ENCODE data around the gene C6orf15.

The C6orf15 gene

DNA sequence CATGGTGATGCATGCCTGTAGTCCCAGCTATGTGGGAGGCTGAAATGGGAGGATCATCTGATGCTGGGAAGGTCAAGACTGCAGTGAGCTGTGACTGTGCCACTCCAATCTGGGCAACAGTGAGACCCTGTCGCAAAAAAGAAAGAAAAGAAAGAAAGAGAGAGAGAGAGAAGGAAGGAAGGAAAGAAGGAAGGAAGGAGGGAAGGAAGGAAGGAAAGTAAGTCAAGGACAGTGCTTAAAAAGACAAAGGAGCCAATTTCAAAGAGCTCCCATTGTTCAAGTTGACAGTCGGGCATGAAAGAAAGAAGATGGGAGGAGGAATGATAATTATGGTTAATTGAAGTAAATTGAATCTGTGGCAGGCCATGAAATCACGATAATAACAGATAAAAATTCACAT, 16.2 kb downstream of the C6orf15 start:
- Histone ChIP-seq H2AFZ (ENCODE audit: low read length) (no peak overlapping the region), H3K4me2 (ENCODE audit: low read depth, low read length) (no peak overlapping the region), H3K9ac (ENCODE audit: low read length) (no peak overlapping the region), H3K9me2 (replicated peaks; ENCODE audit: insufficient read depth, low read length) (no peaks in the 10 kb centered on the region), H3K27ac (ENCODE audit: low read length) (no peak overlapping the region), H3K36me3 (replicated peaks; ENCODE audit: insufficient read depth, low read length) (no peaks in the 10 kb centered on the region), H3K27me3 (replicated peaks; ENCODE audit: insufficient read depth, low read length) (no peaks in the 10 kb centered on the region), H3F3A (ENCODE audit: insufficient read depth, low read length) (peaks cover 3% of the 10 kb centered on the region; the same call in 1 of the 2 replicates), H3K4me1 (ENCODE audit: low read length) (peaks cover 13% of the 10 kb centered on the region), H4K20me1 (ENCODE audit: insufficient read depth, low read length) (no peaks in the 10 kb centered on the region), H3K9me3 (replicated peaks; ENCODE audit: insufficient read depth, low read length) (no peaks in the 10 kb centered on the region), H3K79me2 (ENCODE audit: low read length) (no peaks in the 10 kb centered on the region), H3K4me3 (ENCODE audit: low read length) (no peak overlapping the region)
- no peak for DNase-seq
- no peak for TF ChIP-seq CTCF (IDR thresholded peaks at IDR 0.05; ENCODE audit: low read length)
- no peak for TF ChIP-seq EZH2phosphoT487 (IDR thresholded peaks at IDR 0.05; ENCODE audit: low read length)
- no peak for TF ChIP-seq EZH2 (optimal IDR thresholded peaks at IDR 0.05; ENCODE audit: low read depth, low read length)

DNA sequence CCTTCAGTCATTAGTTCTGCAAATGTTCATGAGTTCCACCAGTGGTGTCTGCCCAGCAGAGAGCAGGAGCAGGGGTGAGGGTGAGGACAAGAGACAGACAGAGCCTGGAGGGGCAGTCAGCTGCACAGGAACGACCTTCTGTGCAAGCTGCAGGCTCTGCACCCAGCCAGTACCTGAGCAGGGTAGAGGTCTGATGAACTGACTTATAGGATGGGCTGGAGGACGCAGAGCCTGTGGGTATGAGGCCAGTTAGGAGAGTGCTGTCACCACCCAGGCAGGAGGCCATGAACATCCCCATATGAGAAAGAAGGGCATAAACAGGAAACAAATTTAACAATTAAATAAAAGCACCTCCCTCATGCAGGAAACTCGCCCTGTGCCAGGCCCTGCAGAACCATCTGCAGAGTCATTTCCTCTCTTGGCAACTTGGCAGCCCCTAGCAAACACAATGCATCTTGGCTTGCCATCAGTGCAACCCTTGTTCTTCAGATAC, 17.9 kb downstream of the C6orf15 start:
- peak overlapping the region; percentile 67 for H2AFZ ChIP-seq (ENCODE audit: low read length)
- no peak overlapping the region for H3K27ac ChIP-seq (ENCODE audit: low read length)
- peak; percentile 41 for DNase-seq

GRCh38 chr6:31092769-31093505, 19.4 kb downstream of the C6orf15 start:
- H3K4me3 ChIP-seq (ENCODE audit: low read length) = no peak overlapping the region
- no peak overlapping the region for H3K4me2 ChIP-seq (ENCODE audit: low read depth, low read length)
- no peaks in the 10 kb centered on the region for H3K79me2 ChIP-seq (ENCODE audit: low read length)
- no peaks in the 10 kb centered on the region for H3K27me3 ChIP-seq (replicated peaks; ENCODE audit: insufficient read depth, low read length)
- H3K27ac ChIP-seq (ENCODE audit: low read length) = no peak overlapping the region
- H3K36me3 ChIP-seq (replicated peaks; ENCODE audit: insufficient read depth, low read length) = no peaks in the 10 kb centered on the region
- no peak for DNase-seq
- TF ChIP-seq EZH2phosphoT487 (IDR thresholded peaks at IDR 0.05; ENCODE audit: low read length) (no peak), CTCF (IDR thresholded peaks at IDR 0.05; ENCODE audit: low read length) (no peak), EZH2 (optimal IDR thresholded peaks at IDR 0.05; ENCODE audit: low read depth, low read length) (no peak)
- H4K20me1 ChIP-seq (ENCODE audit: insufficient read depth, low read length) = no peaks in the 10 kb centered on the region
- peaks cover 3% of the 10 kb centered on the region; the same call in 1 of the 2 replicates for H3F3A ChIP-seq (ENCODE audit: insufficient read depth, low read length)
- no peak overlapping the region for H3K9ac ChIP-seq (ENCODE audit: low read length)
- H3K4me1 ChIP-seq (ENCODE audit: low read length) = peaks cover 13% of the 10 kb centered on the region
- no peaks in the 10 kb centered on the region for H3K9me2 ChIP-seq (replicated peaks; ENCODE audit: insufficient read depth, low read length)
- no peak overlapping the region for H2AFZ ChIP-seq (ENCODE audit: low read length)
- no peaks in the 10 kb centered on the region for H3K9me3 ChIP-seq (replicated peaks; ENCODE audit: insufficient read depth, low read length)

More for the DNA sequence above, 17.9 kb downstream of the C6orf15 start:
- Histone ChIP-seq H3K4me1 (ENCODE audit: low read length) (peaks cover 13% of the 10 kb centered on the region), H3K79me2 (ENCODE audit: low read length) (no peaks in the 10 kb centered on the region), H3K4me2 (ENCODE audit: low read depth, low read length) (no peak overlapping the region), H4K20me1 (ENCODE audit: insufficient read depth, low read length) (no peaks in the 10 kb centered on the region), H3K27me3 (replicated peaks; ENCODE audit: insufficient read depth, low read length) (no peaks in the 10 kb centered on the region), H3K36me3 (replicated peaks; ENCODE audit: insufficient read depth, low read length) (no peaks in the 10 kb centered on the region), H3K9me2 (replicated peaks; ENCODE audit: insufficient read depth, low read length) (no peaks in the 10 kb centered on the region), H3K9me3 (replicated peaks; ENCODE audit: insufficient read depth, low read length) (no peaks in the 10 kb centered on the region), H3K9ac (ENCODE audit: low read length) (no peak overlapping the region), H3F3A (ENCODE audit: insufficient read depth, low read length) (peaks cover 3% of the 10 kb centered on the region; the same call in 1 of the 2 replicates), H3K4me3 (ENCODE audit: low read length) (no peak overlapping the region)
- no peak for TF ChIP-seq EZH2 (optimal IDR thresholded peaks at IDR 0.05; ENCODE audit: low read depth, low read length)
- TF ChIP-seq CTCF (IDR thresholded peaks at IDR 0.05; ENCODE audit: low read length) = no peak

All from MM.1S (cell line).